WTC11 (cell line): ENCODE measurements around the gene LMAN2. TPM values are rescaled to one million over a fixed set of nuclear protein-coding genes. Genes with fewer than 3 reads are reported as not detected.

Experiments
- ATAC-seq: fragments of 200-7000 bp; cut with Tn5 transposase; 2 replicates; pipeline ENCODE4 v1.10.0; 2021; ENCODE audit warnings: mild to moderate bottlenecking, moderate library complexity
- CTCF ChIA-PET: fragments of 300-600 bp; sonication (Branson Sonifier 250); formaldehyde crosslinking; loops from one replicate; lab custom pipeline; 2021; ENCODE audit warnings: antibody characterized with exemption; lab: Charles Lee
- POLR2A ChIA-PET: fragments of 350-600 bp; sonication (Branson Sonifier 250); formaldehyde crosslinking; loops from one replicate; lab custom pipeline; 2021; ENCODE audit warnings: antibody characterized with exemption; lab: Charles Lee
- DNase-seq: peaks from one replicate; pipeline ENCODE4 v3.0.0; 2021; ENCODE audit warnings: low spot score
- H3K27ac Mint-ChIP-seq: 2 replicates; pipeline ENCODE4 v1.8.0; 2021; ENCODE audit warnings: mixed read lengths
- H3K27me3 Mint-ChIP-seq: 2 replicates; pipeline ENCODE4 v1.8.0; 2021; ENCODE audit warnings: low read depth, mild to moderate bottlenecking, moderate library complexity, mixed read lengths
- H3K36me3 Mint-ChIP-seq: 2 replicates; pipeline ENCODE4 v1.8.0; 2021; ENCODE audit warnings: mixed read lengths
- H3K4me1 Mint-ChIP-seq: 2 replicates; pipeline ENCODE4 v1.8.0; 2022; ENCODE audit warnings: mixed read lengths
- H3K4me3 Mint-ChIP-seq: 2 replicates; pipeline ENCODE4 v1.8.0; 2021; ENCODE audit warnings: mild to moderate bottlenecking, moderate library complexity, mixed read lengths
- H3K9me3 Mint-ChIP-seq: 2 replicates; pipeline ENCODE4 v1.8.0; 2021; ENCODE audit warnings: mixed read lengths
- AR ChIP-seq: fragments of 250-450 bp; sonication (Bioruptor Pico); IDR thresholded peaks from 2 replicates; pipeline ENCODE4 v1.9.0; 2021; ENCODE audit warnings: mild to moderate bottlenecking
- ATF6 ChIP-seq: sonication (generic); formaldehyde crosslinking; IDR thresholded peaks from 2 replicates; pipeline ENCODE4 v1.8.1; 2023; ENCODE audit warnings: mild to moderate bottlenecking, missing genetic modification reagents
- CREB1 ChIP-seq: sonication (generic); formaldehyde crosslinking; IDR thresholded peaks from 2 replicates; pipeline ENCODE4 v1.8.0; 2023; ENCODE audit warnings: mild to moderate bottlenecking, missing genetic modification reagents
- CREM ChIP-seq: sonication (generic); formaldehyde crosslinking; IDR thresholded peaks from 2 replicates; pipeline ENCODE4 v1.8.1; 2022; ENCODE audit warnings: mild to moderate bottlenecking, missing genetic modification reagents, moderate library complexity
- EMX1 ChIP-seq: fragments of 250-450 bp; sonication (Bioruptor Pico); IDR thresholded peaks from 2 replicates; pipeline ENCODE4 v1.8.0; 2021; ENCODE audit warnings: mild to moderate bottlenecking
- ESRRA ChIP-seq: sonication (generic); formaldehyde crosslinking; IDR thresholded peaks from 2 replicates; pipeline ENCODE4 v1.8.1; 2022; ENCODE audit warnings: mild to moderate bottlenecking, missing genetic modification reagents, borderline replicate concordance
- GRHL2 ChIP-seq: fragments of 250-450 bp; sonication (Bioruptor Pico); IDR thresholded peaks from 2 replicates; pipeline ENCODE4 v1.8.0; 2022; ENCODE audit warnings: mild to moderate bottlenecking, moderate library complexity; ENCODE audit not compliant: insufficient replicate concordance, severe bottlenecking
- GTF2I ChIP-seq: fragments of 250-450 bp; sonication (Bioruptor Pico); conservative IDR thresholded peaks from 2 replicates; pipeline ENCODE4 v1.4.0; 2021; ENCODE audit warnings: mild to moderate bottlenecking
- MYBL2 ChIP-seq: sonication (generic); formaldehyde crosslinking; IDR thresholded peaks from 2 replicates; pipeline ENCODE4 v1.8.1; 2023; ENCODE audit warnings: mild to moderate bottlenecking, moderate library complexity, missing genetic modification reagents
- NR1H2 ChIP-seq: sonication (generic); formaldehyde crosslinking; IDR thresholded peaks from 2 replicates; pipeline ENCODE4 v1.9.0; 2021; ENCODE audit warnings: mild to moderate bottlenecking, moderate library complexity, missing genetic modification reagents
- PRRX2 ChIP-seq: fragments of 250-450 bp; sonication (Bioruptor Pico); IDR thresholded peaks from 2 replicates; pipeline ENCODE4 v1.8.0; 2021; ENCODE audit warnings: mild to moderate bottlenecking
- SMAD4 ChIP-seq: sonication (generic); formaldehyde crosslinking; IDR thresholded peaks from 2 replicates; pipeline ENCODE4 v1.8.0; 2022; ENCODE audit warnings: mild to moderate bottlenecking, missing genetic modification reagents
- SOX15 ChIP-seq: fragments of 250-450 bp; sonication (Bioruptor Pico); IDR thresholded peaks from 2 replicates; pipeline ENCODE4 v1.9.0; 2021; ENCODE audit warnings: mild to moderate bottlenecking
- TCF7 ChIP-seq: sonication (generic); formaldehyde crosslinking; IDR thresholded peaks from 2 replicates; pipeline ENCODE4 v1.8.0; 2022; ENCODE audit warnings: mild to moderate bottlenecking, low read depth, missing genetic modification reagents, moderate library complexity
- TEAD4 ChIP-seq: sonication (generic); formaldehyde crosslinking; IDR thresholded peaks from 2 replicates; pipeline ENCODE4 v1.8.0; 2022; ENCODE audit warnings: mild to moderate bottlenecking, missing genetic modification reagents
- ZBTB43 ChIP-seq: sonication (generic); formaldehyde crosslinking; IDR thresholded peaks from 2 replicates; pipeline ENCODE4 v1.8.1; 2023; ENCODE audit warnings: mild to moderate bottlenecking, missing genetic modification reagents
- ZNF138 ChIP-seq: sonication (generic); formaldehyde crosslinking; conservative IDR thresholded peaks from 2 replicates; pipeline ENCODE4 v1.8.1; 2022; ENCODE audit warnings: mild to moderate bottlenecking, moderate library complexity, missing genetic modification reagents
- ZNF232 ChIP-seq: sonication (generic); formaldehyde crosslinking; IDR thresholded peaks from 2 replicates; pipeline ENCODE4 v1.8.0; 2022; ENCODE audit warnings: mild to moderate bottlenecking, missing genetic modification reagents
- ZNF396 ChIP-seq: fragments of 250-450 bp; sonication (Bioruptor Pico); IDR thresholded peaks from 2 replicates; pipeline ENCODE4 v1.8.0; 2021; ENCODE audit warnings: mild to moderate bottlenecking, moderate library complexity, borderline replicate concordance
- ZNF416 ChIP-seq: fragments of 250-450 bp; sonication (Bioruptor Pico); IDR thresholded peaks from 2 replicates; pipeline ENCODE4 v1.9.0; 2021; ENCODE audit warnings: mild to moderate bottlenecking, inconsistent platforms
- ZNF425 ChIP-seq: fragments of 250-450 bp; sonication (Bioruptor Pico); conservative IDR thresholded peaks from 2 replicates; pipeline ENCODE4 v1.9.0; 2021; ENCODE audit warnings: mild to moderate bottlenecking
- total RNA-seq: library from RNA; stranded (reverse); gene quantifications from 3 replicates; pipeline ENCODE4 v1.2.3, GENCODE V29; 2021
- TF ChIP-seq, protein P1 (sequence below): sonication (generic); formaldehyde crosslinking; IDR thresholded peaks from 2 replicates; pipeline ENCODE4 v1.8.1; 2022; ENCODE audit warnings: missing genetic modification reagents, borderline replicate concordance

Gene LMAN2
- total RNA-seq, 1 experiment from 2014 or later = 162 TPM

GRCh38 chr5:177325868-177326381 is 25.5 kb downstream of the LMAN2 start (continued):
- no peak for TF ChIP-seq GTF2I
- no peak for TF ChIP-seq GRHL2
- no peak for TF ChIP-seq ZNF416 (CRISPR knock-in tag)
- no peak for TF ChIP-seq ZNF138 (CRISPR knock-in tag)
- TF ChIP-seq, protein P1, sequence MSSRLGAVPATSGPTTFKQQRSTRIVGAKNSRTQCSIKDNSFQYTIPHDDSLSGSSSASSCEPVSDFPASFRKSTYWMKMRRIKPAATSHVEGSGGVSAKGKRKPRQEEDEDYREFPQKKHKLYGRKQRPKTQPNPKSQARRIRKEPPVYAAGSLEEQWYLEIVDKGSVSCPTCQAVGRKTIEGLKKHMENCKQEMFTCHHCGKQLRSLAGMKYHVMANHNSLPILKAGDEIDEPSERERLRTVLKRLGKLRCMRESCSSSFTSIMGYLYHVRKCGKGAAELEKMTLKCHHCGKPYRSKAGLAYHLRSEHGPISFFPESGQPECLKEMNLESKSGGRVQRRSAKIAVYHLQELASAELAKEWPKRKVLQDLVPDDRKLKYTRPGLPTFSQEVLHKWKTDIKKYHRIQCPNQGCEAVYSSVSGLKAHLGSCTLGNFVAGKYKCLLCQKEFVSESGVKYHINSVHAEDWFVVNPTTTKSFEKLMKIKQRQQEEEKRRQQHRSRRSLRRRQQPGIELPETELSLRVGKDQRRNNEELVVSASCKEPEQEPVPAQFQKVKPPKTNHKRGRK (CRISPR knock-in tag) = no peak
- no peak for TF ChIP-seq ZNF396 (CRISPR knock-in tag)
- TF ChIP-seq CREB1 = no peak
- TF ChIP-seq MYBL2 = no peak
- no peak for TF ChIP-seq CREM (CRISPR knock-in tag)
- no peak for TF ChIP-seq SOX15 (CRISPR knock-in tag)
- TF ChIP-seq PRRX2 = no peak
- TF ChIP-seq ZNF425 (CRISPR knock-in tag) = no peak
- no peak for TF ChIP-seq EMX1 (CRISPR knock-in tag)
- no peak for TF ChIP-seq ZBTB43 (CRISPR knock-in tag)
- no peak for TF ChIP-seq TEAD4 (CRISPR knock-in tag)

- ChIA-PET CTCF (interaction anchor here (1.5 to 2.9 kb wide), 2 partner anchors 11 to 70 kb away, joined by 3 to 39 read pairs; no protein-coding TSS in a partner anchor), POLR2A (no interaction called here)
- no peaks in the 10 kb centered on the region; the same call in 1 of the 2 replicates for H3K27me3 Mint-ChIP-seq
- no peak for ATAC-seq
- no peak for DNase-seq
- no peak overlapping the region for H3K4me3 Mint-ChIP-seq
- peak overlapping the region; percentile 72; the same call in 1 of the 2 replicates for H3K27ac Mint-ChIP-seq
- peaks cover 12% of the 10 kb centered on the region for H3K36me3 Mint-ChIP-seq
- peaks cover 20% of the 10 kb centered on the region for H3K4me1 Mint-ChIP-seq
- TF ChIP-seq ATF6 (no peak), TCF7 (no peak)
- TF ChIP-seq, all 79 proteins: peak for 0
- H3K9me3 Mint-ChIP-seq = peaks cover 6% of the 10 kb centered on the region; the same call in 1 of the 2 replicates
Observed at GRCh38 chr5:177320879-177321278, 30.6 kb downstream of the LMAN2 start.

DNA sequence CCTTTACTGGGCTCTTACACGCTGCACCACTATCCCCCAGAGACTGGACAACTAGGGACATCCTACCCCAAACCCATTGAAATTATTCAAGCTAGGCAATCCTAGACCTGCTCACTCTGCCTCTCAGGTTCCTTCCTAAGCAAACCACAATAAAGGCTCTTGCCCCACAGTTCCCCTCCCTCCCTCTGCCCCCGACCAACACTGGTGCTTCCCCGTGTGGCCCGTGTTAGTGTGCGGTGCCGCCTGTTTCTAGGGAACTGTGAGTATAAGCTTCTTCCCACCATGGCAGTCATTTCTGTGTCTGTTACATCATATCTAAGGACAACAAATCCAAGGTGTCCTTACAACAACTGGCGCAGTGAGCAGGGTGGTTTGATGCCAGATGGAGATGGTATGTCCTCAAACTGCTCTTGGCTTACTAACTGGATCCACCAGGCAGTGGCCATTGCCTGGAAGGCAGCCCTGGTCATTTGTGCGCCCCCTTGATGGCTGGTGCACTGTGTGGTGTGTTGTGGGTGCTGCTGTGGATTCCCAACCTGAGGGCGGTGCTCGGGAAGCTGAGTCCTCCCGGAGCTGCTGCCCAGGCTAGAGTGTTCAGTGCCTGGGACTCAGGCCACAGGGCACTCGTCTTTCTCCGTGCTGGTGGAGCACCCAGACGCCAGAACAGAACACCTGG is 31.4 kb downstream of the LMAN2 start:
- ChIA-PET POLR2A (interaction anchor here (1.1 kb wide), 1 partner anchor 47 kb away, joined by 5 read pairs; no protein-coding TSS in a partner anchor), CTCF (interaction anchor here (1.5 to 3.3 kb wide), 6 partner anchors 10 to 134 kb away, joined by 3 to 55 read pairs (median 24); no protein-coding TSS in a partner anchor)
- Mint-ChIP-seq H3K9me3 (peaks cover 6% of the 10 kb centered on the region; the same call in 1 of the 2 replicates), H3K27me3 (no peaks in the 10 kb centered on the region), H3K4me3 (no peak overlapping the region), H3K27ac (no peak overlapping the region), H3K36me3 (peaks cover 12% of the 10 kb centered on the region), H3K4me1 (peaks cover 14% of the 10 kb centered on the region)
- no peak for DNase-seq
- no peak for ATAC-seq
- no peak for TF ChIP-seq NR1H2 (CRISPR knock-in tag)
- TF ChIP-seq SMAD4 (CRISPR knock-in tag) = no peak
- TF ChIP-seq AR (CRISPR knock-in tag) = no peak
- no peak for TF ChIP-seq MYBL2
- no peak for TF ChIP-seq ESRRA
- TF ChIP-seq CREM (CRISPR knock-in tag) = no peak
- no peak for TF ChIP-seq ZNF232
